CD4-positive, alpha-beta T cell treated with Interleukin-2 at 100 ng/mL for 4 hours (primary cell): ENCODE data around the gene TOMT.

Experiments
- DNase-seq: peaks from one replicate; pipeline ENCODE4 v3.0.0-alpha.2; 2020; ENCODE audit warnings: low spot score

TOMT gene

DNA sequence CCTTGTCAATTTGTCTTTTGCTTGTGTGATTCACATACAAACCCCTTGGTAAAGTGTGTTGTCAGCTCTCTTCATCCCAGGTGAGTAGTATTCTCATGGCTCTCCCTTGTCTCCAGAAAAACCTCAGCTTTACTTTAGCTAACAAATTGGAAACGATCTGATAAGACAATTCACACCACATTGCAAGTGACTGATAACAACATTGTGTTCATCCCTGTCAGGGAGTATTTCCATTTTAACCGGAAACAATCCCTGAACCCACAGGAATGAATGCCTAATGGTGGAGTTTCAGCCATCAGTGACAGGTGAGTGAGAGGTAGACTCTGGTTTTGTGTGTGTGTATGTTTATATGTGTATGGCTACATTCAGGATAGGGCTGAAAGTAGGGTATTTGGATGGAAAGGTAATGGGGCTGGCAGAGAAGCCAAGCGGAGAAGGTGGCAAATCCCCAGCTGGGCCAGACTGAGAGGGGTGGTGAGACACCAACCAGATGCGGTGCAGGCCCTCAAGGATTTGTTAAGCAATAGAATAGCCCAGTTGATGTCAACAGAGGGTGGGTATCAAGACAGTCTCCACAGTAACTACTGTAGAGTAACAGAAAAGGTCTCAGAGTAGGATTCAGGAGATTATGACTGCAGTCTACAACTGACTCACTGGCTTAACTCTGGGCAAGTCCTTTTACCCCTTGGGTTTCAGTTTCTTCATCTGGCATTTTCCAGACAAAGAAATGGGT, 17.5 kb upstream of the TOMT start:
- no peak for DNase-seq

DNA sequence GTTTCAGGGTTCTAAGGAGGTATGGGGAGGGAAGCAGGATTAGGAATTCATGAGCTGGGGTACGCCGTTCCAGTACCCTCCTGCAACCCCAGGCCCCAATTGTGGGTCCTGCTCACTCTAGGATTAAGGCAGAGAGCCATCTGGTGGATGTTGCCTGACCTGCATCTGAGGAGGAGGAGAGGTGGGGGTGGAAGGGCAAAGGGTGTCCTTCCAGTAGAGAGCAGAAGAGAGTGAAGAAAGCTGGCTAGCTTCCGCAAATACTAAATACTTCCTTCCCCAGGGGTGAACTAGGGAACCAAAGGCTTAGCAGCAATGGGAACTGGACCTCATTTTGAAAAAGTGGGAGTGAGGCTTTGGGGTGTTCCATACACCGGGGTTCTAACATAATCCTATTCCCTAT, 14.4 kb upstream of the TOMT start:
- DNase-seq = peak; percentile 70

DNA sequence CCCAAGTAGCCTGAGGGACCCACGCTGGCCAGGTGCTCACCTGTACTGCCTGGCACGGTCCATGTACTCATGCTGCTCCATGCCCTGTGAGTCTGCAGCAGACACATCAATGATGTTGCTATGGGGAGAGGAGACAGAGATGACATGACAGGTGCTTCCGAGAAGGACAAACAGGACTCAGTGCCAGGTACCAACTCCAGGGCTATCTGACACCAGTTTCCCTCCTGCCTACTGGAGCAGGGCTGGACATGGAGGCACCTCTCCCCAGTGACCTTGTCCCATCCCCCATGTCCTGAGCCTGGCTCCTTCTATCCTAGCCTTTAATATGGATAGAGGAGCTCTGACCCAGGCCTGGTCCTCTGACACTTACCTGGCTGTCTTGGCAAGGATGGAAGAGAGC, 7.0 kb upstream of the TOMT start:
- no peak for DNase-seq

DNA sequence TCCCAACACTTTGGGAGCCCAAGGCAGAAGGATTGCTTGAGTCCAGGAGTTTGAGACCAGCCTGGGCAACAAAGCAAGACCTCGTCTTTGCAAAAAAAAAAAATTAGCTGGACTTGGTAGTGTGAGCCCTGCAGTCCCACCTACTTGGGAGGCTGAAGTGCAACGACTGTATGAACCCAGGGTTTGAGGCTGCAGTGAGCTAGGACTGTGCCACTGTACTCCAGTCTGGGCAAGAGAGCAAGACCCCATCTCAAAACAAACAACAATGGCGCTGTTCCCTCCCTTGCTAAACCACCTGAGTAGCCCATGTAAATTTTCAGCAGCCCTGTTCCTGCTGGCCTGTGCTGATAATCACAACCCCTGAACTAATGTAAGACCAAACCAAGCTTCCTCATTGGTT, 5.7 kb upstream of the TOMT start:
- no peak for DNase-seq

DNA sequence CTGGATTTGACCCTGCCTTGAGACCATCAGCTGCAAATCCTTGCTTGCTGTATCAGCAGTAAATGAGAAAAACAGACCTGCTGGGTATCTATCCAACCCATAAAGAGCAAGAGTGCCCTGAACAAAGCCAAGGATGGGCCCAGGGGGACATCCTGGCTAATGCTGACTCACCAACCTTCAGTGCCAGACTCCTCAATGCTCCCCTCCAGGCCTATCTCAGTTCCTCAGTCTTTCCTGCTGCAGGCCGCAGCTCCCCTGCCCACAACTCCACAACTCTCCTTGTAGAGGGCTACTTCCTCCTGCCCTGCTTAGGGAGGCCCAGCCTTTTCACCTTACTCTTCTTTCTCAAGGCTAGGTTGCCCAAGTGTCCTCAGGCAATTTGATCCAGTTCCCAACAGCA, 5.3 kb upstream of the TOMT start:
- peak; percentile 3 for DNase-seq

DNA sequence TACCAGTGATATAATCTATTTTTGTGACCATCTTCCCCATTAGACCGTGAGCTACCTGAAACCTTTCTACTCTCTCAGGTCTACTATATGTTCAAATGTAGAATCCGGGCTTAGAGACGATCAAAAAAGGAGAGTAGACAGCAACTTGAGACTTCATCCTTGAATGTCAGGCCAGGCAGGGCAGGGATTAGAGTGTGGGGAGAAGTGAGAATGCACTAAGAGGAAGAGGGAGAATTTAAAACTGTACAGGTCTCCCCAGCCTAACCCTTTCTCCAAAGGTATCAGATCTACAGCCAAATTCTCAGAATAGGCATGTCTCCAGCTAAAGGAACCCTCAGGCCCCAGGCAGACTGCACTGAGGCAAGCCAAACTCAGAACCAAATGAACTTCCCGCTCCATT, 3.6 kb upstream of the TOMT start:
- no peak for DNase-seq

DNA sequence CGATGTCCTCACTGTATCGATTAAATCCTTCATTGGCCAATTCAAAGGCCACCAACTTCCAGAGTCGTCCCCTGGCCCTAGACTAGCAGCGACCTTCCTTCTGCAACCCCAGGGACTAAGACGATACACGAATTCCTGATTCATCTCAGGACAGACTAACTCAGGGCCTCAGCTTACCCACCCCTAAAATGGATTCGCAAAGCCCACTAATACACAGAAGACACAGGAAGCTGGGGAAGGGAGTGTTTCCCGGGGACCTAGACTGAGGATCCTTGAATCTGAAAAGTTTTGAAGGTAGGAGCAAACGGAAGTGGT, 3.1 kb upstream of the TOMT start:
- DNase-seq = no peak

DNA sequence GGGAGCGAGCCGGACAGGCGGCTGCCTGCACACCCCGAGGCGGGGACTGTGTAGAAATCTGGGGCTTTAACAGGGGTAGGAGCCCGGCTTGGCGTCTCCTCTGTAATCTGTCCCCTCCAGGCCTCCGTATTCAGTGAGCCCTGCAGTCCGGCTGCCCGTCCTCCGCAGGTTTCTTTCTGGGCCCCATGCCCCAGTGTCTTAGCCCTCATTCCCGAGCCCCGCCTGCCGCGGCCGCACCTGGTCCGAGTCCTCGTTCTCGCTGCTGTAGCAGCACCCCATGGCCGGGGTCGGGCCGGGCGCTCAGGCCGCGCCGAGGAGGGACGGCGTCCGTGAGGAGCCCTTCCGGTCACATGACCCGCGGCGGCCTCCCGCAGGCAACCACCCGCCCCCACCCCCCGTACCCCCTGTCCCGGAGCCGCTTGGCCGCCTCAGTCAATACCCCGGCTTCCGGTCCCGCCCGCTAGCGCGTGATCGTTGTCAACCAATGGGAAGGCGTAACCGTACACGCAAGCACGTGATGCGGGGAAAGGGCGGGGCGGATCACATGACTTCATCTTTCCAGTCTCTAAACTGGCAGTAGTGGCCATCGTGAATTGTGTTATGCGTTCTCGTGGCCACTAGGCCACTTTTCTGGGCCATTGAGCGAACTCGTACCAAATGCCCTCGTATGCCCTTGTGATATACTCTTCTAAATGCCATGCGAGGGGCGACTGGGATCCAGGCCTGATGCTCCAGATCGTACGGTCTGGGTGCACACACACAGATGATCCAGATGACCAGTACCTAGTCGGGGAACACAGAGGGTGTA, 2.6 kb upstream of the TOMT start, which contains the start of gene LAMTOR1:
TSS of gene LAMTOR1 (minus strand) at position 352 of the 808 bp plus-strand sequence. CDS start at position 279, 73 bp downstream.
- peak; percentile 98 for DNase-seq

DNA sequence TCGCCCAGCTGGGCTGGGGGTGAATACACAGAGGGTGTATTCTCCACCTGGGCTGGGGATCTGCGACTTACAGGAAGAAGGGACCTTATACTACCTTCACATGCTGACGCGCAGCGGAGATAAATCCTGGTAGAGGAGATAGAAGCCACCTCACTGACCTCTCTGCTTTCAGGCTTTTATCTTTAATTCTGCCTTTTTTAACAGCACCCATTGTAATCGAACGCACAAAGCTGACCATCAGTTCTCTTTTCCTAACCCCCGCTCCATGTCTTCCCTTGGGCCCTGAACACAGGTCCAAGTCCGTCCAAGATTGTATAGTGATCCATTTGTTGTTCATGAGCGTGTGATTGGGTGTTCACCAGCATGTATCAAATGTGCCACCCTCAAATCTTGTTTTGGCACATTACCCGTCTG, 2.0 kb upstream of the TOMT start:
- DNase-seq = no peak

DNA sequence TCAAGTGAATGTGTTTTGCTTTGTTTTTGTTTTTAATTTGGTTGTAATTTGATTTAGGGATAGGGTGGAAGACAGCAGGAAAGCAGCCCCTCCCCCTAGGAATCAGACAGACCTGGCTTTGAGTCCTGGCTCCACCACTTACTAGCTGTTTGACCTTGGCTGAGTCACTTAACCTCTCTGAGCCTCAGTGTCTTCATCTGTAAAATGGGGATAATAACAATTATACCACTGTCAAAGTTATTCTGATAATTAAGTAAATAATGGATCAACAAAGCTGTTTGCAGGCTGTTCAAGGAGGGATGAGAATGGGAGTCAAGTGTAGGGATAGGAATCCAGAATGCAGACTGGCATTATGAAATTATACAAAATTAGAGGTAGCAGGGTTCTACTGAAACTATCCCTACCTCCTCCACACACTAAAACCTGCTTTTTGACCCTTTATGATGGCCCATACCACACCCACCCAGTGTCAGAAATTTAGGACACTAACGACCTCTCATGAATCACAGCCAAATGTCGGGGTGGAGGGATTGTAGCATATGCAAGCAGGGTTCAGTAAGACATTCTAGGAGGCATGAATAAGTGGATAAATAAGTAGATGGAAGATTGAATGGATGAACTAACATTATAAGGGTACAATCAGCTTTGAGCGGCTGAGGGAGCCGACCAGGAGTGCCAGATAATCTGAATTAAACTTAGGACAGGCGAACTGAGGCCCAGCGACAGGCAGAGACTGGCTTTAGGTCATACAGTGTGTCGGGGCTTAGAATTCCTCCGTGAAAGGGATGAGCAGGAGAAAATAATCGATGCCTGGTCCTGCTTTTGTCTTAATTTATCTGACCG, 5.8 kb downstream of the TOMT start:
- no peak for DNase-seq

DNA sequence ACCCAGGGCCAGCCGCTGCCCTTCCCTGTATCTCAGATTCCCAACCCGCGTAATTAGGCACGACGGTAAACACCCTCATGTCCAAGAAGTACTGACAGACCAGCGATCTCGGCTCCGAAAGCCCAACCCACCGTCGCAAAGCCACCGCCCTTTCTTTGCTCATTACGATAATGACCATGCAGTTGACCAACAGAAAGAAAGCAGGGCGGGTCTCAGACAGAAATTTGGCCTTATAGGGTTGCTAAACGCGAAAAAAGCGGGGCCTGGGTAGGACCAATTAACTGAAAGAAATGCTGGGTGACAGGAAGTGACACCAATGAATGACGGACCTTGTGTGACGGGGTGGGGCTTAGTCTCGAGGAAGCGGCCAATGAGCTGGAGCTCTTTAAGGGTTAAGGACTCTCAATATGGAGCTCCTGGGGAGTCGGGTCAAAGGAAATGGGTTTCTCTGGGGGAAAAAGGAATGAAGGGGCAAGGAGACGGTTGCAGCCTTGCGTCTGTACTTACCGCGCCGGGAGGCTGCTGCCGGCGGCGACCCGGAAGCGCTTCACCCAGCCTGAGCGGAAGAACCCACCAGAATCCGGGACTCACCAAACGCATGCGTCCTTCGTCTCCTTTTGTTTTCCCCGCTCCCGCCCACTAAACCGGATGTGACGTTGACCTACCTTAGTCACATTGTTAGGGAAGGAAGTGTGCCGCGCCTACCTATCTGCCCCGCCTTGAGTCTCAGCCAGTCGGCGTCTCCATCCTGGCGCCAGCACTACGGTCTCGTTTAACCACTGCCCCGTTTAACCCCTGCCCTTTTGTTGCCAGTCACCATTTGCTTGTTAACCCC, 6.6 kb downstream of the TOMT start, which contains the start of gene ANAPC15:
TSS of gene ANAPC15 (minus strand) at position 553 of the 835 bp plus-strand sequence. CDS start 1,419 bp downstream, outside the sequence.
- peak; percentile 99 for DNase-seq

DNA sequence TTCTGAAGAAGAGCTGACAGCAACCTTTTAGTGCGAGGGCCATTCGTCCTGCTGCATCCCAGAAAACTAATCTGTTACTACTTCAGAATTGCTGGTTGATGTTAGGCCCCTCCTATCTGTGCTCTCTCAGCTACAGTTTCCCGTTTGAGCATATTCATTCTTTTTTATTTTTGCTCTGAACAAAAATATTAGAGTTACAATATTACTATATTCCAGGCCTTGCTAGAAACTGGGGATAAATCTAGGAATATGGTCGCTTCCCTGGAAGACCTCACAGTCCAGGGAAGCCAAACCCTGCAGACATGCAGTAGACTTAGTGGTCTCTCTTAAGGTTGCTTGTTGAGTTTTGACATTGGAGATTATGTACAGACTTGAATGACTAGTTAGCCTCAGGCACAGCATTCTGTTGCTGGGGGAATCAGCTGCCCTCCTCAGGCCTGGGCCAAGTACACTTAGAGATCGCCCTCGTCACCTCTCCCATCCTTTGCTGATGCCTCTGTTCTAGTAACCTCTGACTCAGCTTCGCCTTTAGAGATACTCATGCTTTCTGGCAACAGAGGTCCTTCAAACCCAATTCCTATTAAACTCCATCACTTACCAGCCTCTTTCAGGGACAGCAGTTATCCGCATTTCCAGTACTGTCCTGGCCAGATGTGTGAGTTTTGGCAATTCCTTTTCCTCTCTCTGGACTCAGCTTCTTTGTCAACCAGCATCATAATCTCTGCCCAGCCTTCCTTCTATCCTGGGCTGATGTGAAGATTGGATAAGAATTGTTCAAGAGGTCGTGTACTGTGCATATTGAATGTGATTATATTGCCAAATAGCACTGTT, 7.5 kb downstream of the TOMT start:
- DNase-seq = no peak

DNA sequence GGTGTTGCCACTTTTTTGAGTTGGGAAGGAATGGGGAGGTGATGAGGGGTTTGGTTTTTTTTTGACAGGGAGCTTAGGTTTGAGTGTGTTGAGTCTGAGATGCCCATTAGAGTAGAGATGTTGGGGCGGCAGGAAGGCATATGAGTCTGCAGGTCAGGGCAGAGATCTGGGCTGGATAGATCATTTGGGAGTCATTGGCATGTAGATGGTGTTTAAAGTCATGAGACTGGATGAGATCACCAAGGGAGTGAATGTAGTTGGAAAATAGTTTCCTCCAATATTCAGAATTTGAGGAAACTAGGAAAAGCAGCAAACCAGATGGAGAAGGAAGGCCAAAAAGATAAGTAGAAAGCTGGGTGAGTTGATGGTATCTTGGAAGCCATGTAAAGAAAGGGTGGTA, 8.8 kb downstream of the TOMT start:
- no peak for DNase-seq

DNA sequence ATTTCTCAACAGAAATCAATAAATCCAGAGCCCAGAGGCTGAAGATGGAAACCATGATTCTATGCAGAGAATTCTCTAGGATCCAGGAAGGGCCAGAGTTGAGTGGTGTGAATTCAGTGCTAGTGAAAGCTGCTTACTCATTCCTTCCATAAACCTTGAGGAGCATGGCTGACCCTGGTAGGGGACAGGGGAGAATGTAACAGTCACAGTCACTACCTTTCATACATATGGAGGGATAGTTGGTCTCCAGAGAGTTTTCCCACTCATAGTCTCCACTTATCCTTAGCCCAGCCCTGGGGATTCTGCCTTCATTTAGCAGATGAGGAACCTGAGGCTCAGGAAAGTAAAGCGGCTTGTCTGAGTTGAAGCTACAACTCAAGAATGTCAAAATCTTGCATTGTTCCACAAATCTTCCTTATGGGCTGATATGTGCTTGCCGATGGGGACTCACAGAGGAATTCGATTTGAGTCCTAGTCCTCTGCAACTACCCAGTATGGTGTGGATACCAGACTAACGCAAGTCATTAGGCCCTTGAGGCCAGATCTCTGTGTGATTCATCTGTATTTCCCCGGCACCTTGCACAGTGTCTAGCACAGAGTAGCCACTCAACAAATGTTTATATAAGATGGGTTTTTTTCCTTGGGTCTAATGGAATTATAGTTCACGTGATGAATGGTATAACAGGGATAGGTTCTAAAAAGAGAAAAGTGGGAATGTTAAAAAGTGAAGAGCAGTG, 10.5 kb downstream of the TOMT start:
- no peak for DNase-seq

DNA sequence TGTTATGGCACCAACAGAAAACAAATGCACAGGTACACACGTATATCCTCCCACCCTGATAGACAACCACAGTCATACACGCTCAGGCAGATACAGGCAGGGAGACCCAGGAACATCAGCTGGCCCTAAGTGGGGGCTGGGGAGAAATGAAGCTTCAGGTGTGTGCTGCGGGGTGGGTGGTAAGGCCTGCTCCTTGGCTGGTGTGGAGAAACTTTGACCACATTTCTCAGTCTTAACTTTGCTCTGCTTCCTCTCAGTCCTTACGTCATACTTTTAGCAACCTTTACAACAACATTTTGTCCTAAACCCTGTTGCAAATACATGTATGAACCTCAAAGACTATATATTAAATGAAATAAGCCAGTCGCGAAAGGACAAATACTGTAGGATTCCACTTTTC, 13.5 kb downstream of the TOMT start:
- DNase-seq = no peak

DNA sequence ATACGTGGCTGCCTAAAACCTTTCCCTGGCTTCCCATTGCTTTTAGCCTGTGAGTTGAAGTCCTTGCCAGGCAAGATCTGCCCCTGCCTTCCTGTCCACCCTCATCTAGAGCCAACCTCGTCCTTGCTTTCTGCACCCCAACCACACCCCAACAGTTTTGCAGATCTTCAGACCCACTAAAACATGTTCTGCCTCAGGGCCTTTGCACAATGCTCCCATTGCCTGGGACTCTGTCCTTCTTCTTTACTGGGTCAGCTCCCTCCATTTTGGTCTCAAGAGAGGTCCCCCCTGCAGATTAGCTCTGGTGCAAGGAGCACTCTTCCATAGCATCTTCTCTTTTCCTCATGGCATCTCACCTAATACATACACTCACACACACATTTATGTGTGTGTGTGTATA, 15.2 kb downstream of the TOMT start:
- DNase-seq = no peak

DNA sequence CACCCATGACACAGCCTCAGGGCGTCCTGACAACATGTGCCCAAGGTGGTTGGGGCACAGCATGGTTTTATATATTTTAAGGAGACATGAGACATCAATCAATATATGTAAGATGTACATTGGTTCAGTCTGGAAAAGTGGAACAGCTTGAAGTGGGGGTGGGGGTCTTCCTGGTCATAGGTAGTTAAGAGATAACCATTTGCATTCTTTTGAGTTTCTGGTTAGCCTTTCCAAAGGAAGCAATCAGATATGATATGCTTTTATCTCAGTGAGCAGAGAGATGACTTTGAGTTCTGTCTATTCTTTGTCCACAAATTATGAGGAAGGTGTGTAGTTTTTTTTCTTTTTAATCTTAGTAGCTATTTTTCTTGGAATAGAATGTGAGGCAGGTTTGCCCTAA, 16.9 kb downstream of the TOMT start:
- DNase-seq = no peak

DNA sequence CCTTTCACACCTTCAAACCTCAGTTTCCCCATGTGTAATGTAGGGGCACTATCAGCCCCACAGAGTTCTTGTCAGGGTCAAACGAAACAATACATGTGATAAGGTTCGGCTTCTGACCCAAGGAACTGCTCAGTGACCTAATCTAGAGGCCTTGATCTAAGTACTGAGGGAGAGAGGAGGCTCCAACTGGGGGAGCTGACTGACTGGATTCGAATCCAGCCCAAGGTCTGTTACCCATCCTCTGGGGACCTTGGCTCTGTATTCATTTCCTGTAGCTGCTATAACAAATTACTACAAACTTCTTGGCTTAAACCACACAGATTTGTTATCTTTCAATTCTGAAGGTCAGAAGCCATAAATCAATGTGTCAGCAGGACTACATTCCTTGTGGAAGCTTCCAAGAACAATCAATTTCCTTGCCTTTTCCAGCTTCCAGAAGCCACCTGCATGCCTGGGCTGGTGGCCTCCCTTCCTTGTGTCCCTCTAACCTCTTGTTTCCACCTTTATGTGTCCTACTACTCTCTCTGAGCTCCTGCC, 17.5 kb downstream of the TOMT start:
- no peak for DNase-seq

DNA sequence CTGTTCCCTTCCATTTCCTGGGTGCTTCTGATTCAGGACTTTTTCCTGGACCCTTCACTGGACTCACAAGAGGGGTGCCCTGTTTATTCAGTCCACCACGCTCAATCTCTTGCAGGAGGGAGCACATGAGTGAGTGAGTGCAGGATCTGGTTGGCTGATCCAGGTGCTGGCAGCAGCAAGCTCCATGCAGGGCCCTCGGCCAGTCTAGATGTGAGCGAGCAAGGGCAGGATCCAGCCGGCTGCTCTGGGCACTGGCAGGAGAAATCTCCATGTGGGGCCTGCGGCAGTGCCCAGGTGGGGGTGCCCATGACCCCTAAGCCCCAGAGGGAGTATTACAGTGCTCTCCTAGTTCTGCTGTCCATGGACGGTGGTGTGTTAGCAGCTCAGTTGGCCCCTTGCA, 18.3 kb downstream of the TOMT start:
- no peak for DNase-seq

DNA sequence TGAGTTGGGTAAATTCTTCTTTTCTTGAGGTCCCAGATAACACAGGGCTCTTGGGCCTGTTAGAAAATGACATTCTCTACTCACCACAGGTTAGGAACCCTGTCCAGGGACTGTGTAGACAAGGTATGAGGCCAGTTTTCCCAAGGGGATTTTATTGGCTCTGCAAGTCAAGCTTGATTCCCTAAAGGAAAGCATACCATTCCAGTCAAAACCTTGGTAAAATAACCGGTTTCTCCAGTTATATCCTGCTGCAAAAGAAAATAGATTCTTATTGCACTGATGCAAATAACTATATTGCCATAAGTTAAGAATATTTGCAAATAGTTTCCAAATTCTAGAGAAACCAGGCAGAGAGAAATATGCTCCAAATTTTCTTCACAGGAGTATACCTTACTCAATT, 20.2 kb downstream of the TOMT start:
- no peak for DNase-seq
